DMS114 treated with DMSO at 0.1 percent for 48 hours (cell line): ENCODE data around the gene P2RY14.
A peak's percentile ranks its signal among the peaks of the same experiment; 100 is the strongest.
"Not testable (repeated sequence)": the region's sequence is repeated elsewhere in the genome, so short reads cannot be mapped to it uniquely, and the experiment has no call there.

Source experiments
- DNase-seq: peaks from one replicate; lab custom pipeline; 2025; ENCODE audit not compliant: unreplicated experiment; lab: John Stamatoyannopoulos, UW

Gene P2RY14

GRCh38 chr3:151192545-151192944 is 85.8 kb downstream of the P2RY14 start:
- no peak for DNase-seq

GRCh38 chr3:151191095-151191494 is 87.2 kb downstream of the P2RY14 start:
- no peak for DNase-seq

DNA sequence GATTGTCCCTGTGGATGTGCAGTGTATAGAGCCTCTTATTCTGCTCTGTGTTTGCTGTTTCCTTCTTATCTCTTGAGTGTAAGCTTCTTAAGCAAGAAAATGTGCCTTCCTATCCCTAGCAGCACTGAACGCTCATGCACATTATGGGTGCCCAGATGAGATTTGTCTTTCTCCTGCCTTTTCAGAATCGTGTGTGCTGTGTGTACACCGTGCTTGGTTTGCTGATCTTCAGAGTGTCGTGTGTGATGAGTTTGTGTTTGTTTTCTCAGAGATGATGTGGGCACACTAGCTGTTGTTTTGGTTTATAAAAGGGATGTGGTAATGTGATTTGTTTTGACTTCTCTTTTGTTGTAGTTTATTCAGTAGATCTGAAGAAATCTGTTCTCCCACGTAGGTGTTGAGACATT is 95.1 kb downstream of the P2RY14 start:
- DNase-seq = no peak

DNA sequence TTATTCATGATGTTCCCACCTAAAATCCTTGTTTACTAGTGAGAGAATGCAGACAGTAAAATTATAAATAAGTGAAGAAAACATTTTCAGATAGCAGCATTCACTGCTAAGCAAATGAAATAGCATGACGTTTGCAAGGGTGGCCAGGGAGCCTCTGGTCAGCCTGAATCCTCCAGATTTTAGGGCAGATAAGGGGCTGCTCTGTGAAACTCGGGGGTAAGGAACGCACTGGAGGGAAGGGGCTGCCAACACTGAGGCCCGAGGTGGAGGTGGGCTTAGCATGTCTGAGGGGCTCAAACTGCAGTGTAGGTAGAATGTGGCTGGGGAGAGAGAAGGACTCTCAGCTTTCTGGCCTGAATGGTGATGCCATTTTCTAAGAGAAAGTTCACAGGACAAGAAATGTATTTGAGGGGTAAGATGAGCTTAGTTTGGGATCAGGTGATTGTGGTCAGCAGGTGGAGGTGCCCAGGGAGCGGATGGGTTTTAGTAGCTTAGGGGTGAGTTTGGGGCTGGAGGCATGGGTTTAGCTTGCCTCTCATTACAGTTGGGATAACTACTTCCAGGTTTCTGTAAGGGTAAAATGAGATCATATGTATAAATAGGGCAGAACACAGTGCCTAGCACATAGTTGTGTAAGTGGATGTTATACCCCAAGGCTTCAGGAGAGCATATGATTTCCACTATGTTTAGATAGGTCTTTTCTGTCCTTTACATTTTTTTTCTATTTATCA is 95.8 kb downstream of the P2RY14 start:
- DNase-seq = no peak

DNA sequence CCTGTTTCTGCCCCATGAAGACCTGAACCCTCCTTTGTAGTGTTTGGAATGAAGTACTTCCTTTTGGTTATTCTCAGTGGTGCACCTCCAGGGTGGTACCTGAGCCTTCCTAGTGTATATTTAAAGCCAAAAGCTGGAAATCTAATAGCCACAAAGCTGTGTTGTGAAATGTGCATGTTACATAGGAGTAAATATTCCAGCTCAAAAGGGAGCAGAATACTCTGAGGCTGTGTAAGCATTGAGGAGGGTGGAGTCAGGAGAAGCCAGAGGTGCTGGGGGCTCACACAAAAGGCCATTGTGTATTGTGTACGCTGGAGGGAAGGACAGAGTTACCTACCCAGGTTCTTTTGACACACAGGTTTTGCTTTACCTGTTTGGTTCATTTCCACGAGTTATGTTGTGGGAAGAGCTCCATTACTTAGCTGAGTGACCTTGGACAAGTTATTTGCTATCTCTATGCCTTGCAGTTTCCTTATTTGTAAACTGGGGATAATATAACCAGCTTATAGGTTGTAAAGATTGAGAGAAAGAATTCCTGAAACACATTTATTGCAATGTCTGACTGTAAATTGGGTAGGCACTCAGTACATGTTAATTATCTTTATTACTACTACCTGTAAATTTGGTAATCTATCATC is 100.0 kb downstream of the P2RY14 start:
- no peak for DNase-seq

- DNase-seq = no peak
Observed at GRCh38 chr3:151175952-151176351, 102.4 kb downstream of the P2RY14 start.

GRCh38 chr3:151174351-151174750 is 104.0 kb downstream of the P2RY14 start:
- no peak for DNase-seq

- no peak for DNase-seq
Observed at GRCh38 chr3:151171145-151171757, 107.1 kb downstream of the P2RY14 start.

DNA sequence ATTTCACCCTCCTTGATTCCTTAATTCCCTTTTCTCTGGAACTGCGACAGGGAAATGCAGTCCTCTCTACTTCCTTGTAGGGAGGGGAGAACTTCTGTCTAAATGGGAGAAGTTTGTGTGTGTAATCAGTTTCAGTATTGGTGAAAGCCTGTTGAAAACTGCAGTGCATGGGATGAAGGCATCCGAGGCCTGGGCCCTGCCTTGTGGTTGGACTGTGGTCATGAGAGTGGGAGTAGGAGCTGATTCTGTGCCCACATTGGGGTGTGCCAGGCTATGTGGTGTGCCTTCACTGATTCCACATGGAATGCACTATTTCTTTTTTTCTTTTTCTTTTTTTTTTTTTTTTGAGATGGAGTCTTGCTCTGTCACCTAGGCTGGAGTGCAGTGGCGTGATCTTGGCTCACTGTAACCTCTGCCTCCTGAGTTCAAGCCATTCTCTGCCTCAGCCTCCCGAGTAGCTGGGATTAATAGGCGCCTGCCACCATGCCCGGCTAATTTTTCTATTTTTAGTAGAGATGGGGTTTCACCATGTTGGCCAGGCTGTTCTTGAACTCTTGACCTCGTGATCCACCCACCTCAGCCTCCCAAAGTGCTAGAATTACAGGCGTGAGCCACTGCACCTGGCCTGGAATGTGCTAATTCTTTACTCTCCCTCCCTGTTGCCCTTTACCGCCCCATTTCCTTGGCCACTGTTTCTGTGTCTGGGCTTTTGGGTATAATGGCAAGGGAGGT is 108.2 kb downstream of the P2RY14 start:
- not testable (repeated sequence) for DNase-seq

- no peak for DNase-seq
Observed at GRCh38 chr3:151169262-151169947, 108.9 kb downstream of the P2RY14 start.

DNA sequence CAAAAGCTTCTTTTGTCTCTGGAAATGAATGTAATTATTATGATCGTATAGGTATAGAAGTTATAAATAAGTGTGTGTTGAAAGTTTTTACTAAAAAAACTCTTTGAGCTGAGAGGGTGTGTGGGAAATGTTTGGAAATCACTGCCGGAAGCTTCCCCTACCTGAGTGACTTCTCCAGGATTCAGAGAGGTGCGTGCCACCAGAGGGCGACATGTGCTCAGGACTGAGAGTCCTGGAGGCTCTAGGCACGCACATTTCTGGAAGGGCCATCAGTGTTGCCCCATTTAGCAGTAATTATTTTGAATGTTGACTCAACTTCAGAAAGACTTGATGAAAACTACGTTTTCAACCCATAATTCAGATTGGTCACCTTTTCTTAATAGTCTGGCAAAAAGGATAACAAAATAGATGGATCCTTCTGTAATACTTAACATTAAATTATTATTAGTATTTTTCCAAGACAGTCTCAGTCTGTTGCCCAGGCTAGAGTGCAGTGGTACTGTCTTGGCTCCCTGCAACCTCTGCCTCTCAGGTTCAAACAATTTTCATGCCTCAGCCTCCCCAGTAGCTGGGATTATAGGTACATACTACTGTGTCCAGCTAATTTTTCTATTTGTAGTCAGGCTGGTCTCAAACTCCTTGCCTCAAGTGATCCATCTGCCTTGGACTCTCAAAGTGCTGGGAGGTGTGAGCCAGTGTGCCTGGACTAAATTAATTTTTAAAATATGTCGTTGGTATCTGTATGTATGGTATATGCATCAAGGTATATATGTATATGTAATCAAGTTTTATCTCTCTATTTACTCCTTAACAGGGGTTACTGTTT is 109.9 kb downstream of the P2RY14 start:
- peak; percentile 35 for DNase-seq

- DNase-seq = no peak
Observed at GRCh38 chr3:151166161-151166560, 112.2 kb downstream of the P2RY14 start.

- DNase-seq = no peak
Observed at GRCh38 chr3:151165226-151165625, 113.1 kb downstream of the P2RY14 start.
